MM.1S (cell line): Measurements from ENCODE around the gene BCL2.

Source experiments
- DNase-seq: peaks from one replicate; pipeline ENCODE4 v3.0.0-alpha.2; 2015
- H2AFZ ChIP-seq: fragments of 300-600 bp; sonication (generic); 2 replicates; pipeline ENCODE4 v1.6.0; 2016; ENCODE audit warnings: antibody characterized with exemption, low read length
- H3F3A ChIP-seq: fragments of 300-600 bp; sonication (generic); 2 replicates; pipeline ENCODE4 v1.6.1; 2016; ENCODE audit warnings: mild to moderate bottlenecking, antibody characterized with exemption, low read length, moderate library complexity, mixed read lengths; ENCODE audit not compliant: insufficient read depth
- H3K27ac ChIP-seq: fragments of 300-600 bp; sonication (generic); 2 replicates; pipeline ENCODE4 v1.5.1; 2016; ENCODE audit warnings: mild to moderate bottlenecking, low read length
- H3K27me3 ChIP-seq: fragments of 300-600 bp; sonication (generic); replicated peaks from 2 replicates; pipeline ENCODE4 v1.6.0; 2016; ENCODE audit warnings: low read length; ENCODE audit not compliant: insufficient read depth
- H3K36me3 ChIP-seq: fragments of 300-600 bp; sonication (generic); replicated peaks from 2 replicates; pipeline ENCODE4 v1.6.1; 2016; ENCODE audit warnings: mild to moderate bottlenecking, low read length, mixed read lengths; ENCODE audit not compliant: insufficient read depth
- H3K4me1 ChIP-seq: fragments of 300-600 bp; sonication (generic); 2 replicates; pipeline ENCODE4 v1.6.1; 2016; ENCODE audit warnings: low read length, mixed read lengths
- H3K4me2 ChIP-seq: fragments of 300-600 bp; sonication (generic); 2 replicates; pipeline ENCODE4 v1.6.0; 2016; ENCODE audit warnings: low read depth, low read length
- H3K4me3 ChIP-seq: fragments of 300-600 bp; sonication (generic); 2 replicates; pipeline ENCODE4 v1.5.1; 2016; ENCODE audit warnings: low read length, mixed read lengths
- H3K79me2 ChIP-seq: fragments of 300-600 bp; sonication (generic); 2 replicates; pipeline ENCODE4 v1.6.1; 2016; ENCODE audit warnings: mixed run types, low read length, mixed read lengths
- H3K9ac ChIP-seq: fragments of 300-600 bp; sonication (generic); 2 replicates; pipeline ENCODE4 v1.6.1; 2016; ENCODE audit warnings: low read length, mixed read lengths
- H3K9me2 ChIP-seq: fragments of 300-600 bp; sonication (generic); replicated peaks from 2 replicates; pipeline ENCODE4 v1.6.1; 2016; ENCODE audit warnings: mild to moderate bottlenecking, low read length, mixed read lengths; ENCODE audit not compliant: insufficient read depth
- H3K9me3 ChIP-seq: fragments of 300-600 bp; sonication (generic); replicated peaks from 2 replicates; pipeline ENCODE4 v1.6.1; 2016; ENCODE audit warnings: mild to moderate bottlenecking, low read length, mixed read lengths; ENCODE audit not compliant: insufficient read depth
- H4K20me1 ChIP-seq: fragments of 300-600 bp; sonication (generic); 2 replicates; pipeline ENCODE4 v1.6.1; 2016; ENCODE audit warnings: mild to moderate bottlenecking, low read length, moderate library complexity, mixed read lengths; ENCODE audit not compliant: insufficient read depth
- EZH2 ChIP-seq: fragments of 300-600 bp; sonication (generic); optimal IDR thresholded peaks from 2 replicates; pipeline ENCODE3; 2017; ENCODE audit warnings: low read depth, mild to moderate bottlenecking, antibody characterized with exemption, low read length, mixed read lengths
- EZH2phosphoT487 ChIP-seq: fragments of 300-600 bp; sonication (generic); IDR thresholded peaks from 2 replicates; pipeline ENCODE4 v1.6.1; 2018; ENCODE audit warnings: antibody characterized with exemption, low read length
- TF ChIP-seq, protein P1 (sequence below): fragments of 300-600 bp; sonication (generic); IDR thresholded peaks from 2 replicates; pipeline ENCODE4 v1.5.1; 2016; ENCODE audit warnings: antibody characterized with exemption, low read length, mixed read lengths

Gene BCL2

DNA sequence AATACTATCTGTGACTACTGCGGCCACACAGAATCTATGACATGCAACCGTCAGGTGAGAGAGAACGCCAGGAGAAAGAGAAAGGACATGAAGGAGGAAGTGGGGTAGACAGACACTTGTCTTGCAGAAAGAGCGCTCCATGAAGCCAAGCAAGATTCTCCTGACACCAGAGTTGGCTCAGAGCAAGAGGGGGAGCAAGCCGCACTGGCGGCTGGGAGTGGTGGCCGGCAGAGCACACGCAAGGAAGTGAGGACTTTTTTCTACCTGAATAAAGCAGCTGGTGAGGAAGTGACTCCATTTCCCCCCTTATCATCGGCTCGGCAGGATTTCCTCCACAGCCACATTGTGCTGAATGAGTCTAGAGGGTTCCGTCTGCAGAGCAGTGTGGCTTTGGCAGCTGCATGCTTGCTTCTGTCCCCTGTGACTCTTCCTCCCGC lies 181.6 kb downstream of the BCL2 start:
- H3K79me2 ChIP-seq = peaks cover 67% of the 10 kb centered on the region
- no peaks in the 10 kb centered on the region for H3K9me3 ChIP-seq
- no peaks in the 10 kb centered on the region for H4K20me1 ChIP-seq
- peak; percentile 43 for DNase-seq
- H3K27me3 ChIP-seq = no peaks in the 10 kb centered on the region
- peak overlapping the region; percentile 70 for H3K9ac ChIP-seq
- no peaks in the 10 kb centered on the region for H3K9me2 ChIP-seq
- H2AFZ ChIP-seq = peak overlapping the region; percentile 4; the same call in 1 of the 2 replicates
- H3K4me1 ChIP-seq = peaks cover 49% of the 10 kb centered on the region
- no peak for TF ChIP-seq EZH2
- TF ChIP-seq, protein P1, sequence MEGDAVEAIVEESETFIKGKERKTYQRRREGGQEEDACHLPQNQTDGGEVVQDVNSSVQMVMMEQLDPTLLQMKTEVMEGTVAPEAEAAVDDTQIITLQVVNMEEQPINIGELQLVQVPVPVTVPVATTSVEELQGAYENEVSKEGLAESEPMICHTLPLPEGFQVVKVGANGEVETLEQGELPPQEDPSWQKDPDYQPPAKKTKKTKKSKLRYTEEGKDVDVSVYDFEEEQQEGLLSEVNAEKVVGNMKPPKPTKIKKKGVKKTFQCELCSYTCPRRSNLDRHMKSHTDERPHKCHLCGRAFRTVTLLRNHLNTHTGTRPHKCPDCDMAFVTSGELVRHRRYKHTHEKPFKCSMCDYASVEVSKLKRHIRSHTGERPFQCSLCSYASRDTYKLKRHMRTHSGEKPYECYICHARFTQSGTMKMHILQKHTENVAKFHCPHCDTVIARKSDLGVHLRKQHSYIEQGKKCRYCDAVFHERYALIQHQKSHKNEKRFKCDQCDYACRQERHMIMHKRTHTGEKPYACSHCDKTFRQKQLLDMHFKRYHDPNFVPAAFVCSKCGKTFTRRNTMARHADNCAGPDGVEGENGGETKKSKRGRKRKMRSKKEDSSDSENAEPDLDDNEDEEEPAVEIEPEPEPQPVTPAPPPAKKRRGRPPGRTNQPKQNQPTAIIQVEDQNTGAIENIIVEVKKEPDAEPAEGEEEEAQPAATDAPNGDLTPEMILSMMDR = no peak
- no peaks in the 10 kb centered on the region for H3K36me3 ChIP-seq
- H3F3A ChIP-seq = peaks cover 41% of the 10 kb centered on the region
- peak overlapping the region; percentile 76 for H3K4me2 ChIP-seq
- peak overlapping the region; percentile 54 for H3K4me3 ChIP-seq
- peak overlapping the region; percentile 94 for H3K27ac ChIP-seq

DNA sequence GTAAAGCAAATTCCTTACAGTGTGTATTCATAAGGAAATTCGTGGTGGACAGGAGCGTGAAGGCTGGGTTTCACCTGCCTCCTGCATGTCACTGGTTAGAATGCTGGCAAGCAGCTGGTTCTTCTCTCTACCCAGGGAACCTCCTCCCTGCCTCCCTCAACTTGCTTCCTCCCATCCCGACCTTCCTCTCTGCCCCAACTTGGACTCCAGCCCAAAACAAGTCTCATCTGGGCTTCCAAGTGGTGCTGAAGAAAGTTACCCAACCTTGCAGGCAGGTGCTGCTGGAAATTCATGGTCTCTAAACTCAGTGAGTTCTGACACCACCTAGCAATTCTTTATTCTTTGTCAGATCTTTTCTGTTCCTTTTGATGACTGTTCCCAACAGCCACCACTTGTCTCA lies 184.5 kb downstream of the BCL2 start:
- Histone ChIP-seq H4K20me1 (no peaks in the 10 kb centered on the region), H3K4me3 (no peak overlapping the region), H3F3A (peaks cover 20% of the 10 kb centered on the region), H3K4me1 (peaks cover 30% of the 10 kb centered on the region), H3K4me2 (no peak overlapping the region), H3K9ac (no peak overlapping the region), H3K9me2 (no peaks in the 10 kb centered on the region), H3K27ac (no peak overlapping the region), H3K9me3 (no peaks in the 10 kb centered on the region), H3K27me3 (no peaks in the 10 kb centered on the region), H3K79me2 (peaks cover 47% of the 10 kb centered on the region), H2AFZ (no peak overlapping the region), H3K36me3 (no peaks in the 10 kb centered on the region)
- no peak for DNase-seq
- TF ChIP-seq, protein P1 = no peak
- TF ChIP-seq EZH2phosphoT487 (no peak), EZH2 (no peak)

DNA sequence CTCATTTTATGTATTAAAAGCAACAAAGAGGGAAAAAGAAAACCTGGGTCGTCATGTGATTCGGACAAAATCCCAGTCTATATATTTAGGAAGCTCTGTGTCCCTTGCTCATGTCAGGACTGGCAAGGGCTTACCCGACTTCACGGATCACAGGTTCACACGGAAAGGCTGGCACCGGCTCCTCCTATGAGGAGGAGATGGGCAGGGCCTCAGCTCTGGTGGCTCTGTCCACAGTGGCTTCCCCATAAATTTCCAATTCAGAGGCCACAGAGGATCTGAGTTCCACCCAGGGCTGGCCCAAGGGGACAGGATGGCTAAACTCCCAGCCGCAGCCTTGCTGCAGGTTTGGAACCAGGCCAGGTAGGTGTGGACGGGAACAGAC lies 186.8 kb downstream of the BCL2 start:
- Histone ChIP-seq H3K36me3 (no peaks in the 10 kb centered on the region), H3K79me2 (peaks cover 49% of the 10 kb centered on the region), H3K27ac (no peak overlapping the region)

More for the DNA sequence above, 186.8 kb downstream of the BCL2 start:
- no peaks in the 10 kb centered on the region for H3F3A ChIP-seq
- H3K4me2 ChIP-seq = no peak overlapping the region
- no peak for TF ChIP-seq EZH2
- TF ChIP-seq, protein P1 = no peak
- TF ChIP-seq EZH2phosphoT487 = no peak
- no peaks in the 10 kb centered on the region for H3K9me3 ChIP-seq
- no peak for DNase-seq
- peaks cover 14% of the 10 kb centered on the region for H3K4me1 ChIP-seq
- H3K27me3 ChIP-seq = no peaks in the 10 kb centered on the region
- no peaks in the 10 kb centered on the region for H4K20me1 ChIP-seq
- no peak overlapping the region for H3K9ac ChIP-seq
- H2AFZ ChIP-seq = no peak overlapping the region
- no peaks in the 10 kb centered on the region for H3K9me2 ChIP-seq
- H3K4me3 ChIP-seq = no peak overlapping the region
